Measurements from ENCODE around the gene SOWAHD.
"Not testable (repeated sequence)": the region's sequence is repeated elsewhere in the genome, so short reads cannot be mapped to it uniquely, and the experiment has no call there.

SOWAHD gene

DNA sequence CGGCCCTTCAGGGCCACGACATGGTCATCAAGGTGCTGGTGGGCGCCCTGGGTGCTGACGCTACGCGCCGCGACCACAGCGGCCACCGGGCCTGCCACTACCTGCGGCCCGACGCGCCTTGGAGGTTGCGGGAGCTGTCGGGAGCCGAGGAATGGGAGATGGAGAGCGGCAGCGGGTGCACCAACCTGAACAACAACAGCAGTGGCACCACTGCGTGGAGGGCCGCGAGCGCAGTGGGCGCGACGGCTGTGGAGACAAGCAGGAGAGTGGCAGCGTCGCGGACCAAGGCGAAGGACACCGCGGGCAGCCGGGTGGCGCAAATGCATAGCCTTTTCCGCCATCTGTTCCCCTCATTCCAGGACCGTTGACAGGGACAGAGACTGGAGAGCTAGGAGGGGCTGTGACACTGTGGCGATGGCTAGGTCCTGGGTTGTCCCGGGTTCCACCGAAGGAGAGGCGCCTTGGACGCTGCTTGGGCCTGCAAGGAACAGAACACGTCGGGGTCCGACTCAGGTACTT is 919 bp downstream of the SOWAHD start:
- no peak for DNase-seq

DNA sequence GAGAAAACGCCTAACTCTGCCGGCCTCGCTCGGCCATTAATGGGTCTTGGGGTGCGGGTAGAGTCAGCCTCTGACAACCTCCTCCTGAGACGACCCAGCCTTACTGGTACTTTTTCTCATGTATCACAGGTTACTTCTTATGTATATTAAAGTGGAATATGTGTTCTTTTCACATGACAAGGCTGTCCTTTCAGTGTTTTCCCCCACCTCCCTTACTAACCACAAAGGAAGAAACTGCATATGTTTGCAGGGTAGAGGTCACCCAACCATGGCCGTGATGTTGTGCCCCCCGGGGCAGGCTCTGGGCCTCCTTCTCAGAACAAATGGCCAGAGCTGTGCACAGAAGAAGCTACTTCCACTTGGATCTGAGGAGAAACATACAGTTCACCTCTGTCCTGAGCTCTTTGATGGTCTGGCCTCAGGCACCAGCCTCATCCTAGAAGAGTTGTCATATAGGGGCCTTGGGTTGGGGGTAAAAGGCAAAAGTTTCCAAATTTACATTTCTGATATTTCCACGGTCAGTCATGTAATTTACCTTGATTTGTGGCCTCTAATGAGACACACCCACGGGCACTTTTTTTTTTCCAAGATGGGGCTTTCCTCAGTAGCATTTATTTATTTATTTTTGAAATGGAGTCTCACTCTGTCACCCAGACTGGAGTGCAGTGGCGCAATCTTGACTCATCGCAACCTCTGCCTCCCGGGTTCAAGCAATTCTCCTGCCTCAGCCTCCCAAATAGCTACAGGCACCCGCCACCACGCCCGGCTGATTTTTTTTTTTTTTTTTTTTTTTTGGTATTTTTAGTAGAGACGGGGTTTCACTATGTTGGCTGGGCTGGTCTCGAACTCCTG is 1.9 kb downstream of the SOWAHD start:
- no peak for DNase-seq

DNA sequence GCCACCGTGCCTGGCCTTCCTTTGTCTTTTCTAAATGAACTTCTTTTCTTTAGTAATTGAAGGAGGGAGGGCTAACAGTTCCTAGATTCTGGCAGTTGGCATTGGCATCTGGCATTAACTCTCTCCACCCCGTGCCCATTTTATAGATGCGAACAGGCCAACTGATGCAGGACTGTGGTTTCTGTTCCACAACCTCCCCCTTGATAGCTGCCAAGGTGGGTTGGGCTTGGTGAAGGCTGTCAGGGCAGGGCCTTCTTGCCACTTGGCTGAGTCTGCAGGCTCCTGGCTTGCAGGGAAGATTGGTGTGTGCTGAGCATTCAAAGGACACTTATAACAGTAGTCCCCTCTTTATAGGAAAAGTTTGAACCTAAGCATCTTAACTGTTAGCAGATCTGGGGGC is 4.3 kb downstream of the SOWAHD start:
- no peak for DNase-seq

DNA sequence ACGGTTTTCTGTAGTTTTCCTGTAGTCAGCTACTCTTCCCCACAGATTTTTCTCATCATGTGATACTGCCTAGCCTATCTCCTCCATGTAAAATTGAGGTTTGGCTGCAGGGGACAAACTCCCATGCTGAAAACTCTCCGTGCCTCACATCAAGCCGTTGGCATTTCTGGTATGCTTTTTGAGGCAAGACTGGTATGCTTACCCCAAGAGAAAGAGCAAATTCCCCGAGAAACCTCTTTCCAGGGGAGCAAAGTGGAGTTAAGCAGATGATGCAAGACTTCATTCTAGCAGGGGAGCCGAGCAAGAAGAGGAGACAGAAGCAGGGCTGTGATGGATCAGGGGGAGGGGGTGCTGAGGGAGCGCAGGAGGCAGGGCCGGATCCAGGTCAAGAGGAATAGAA is 4.8 kb downstream of the SOWAHD start:
- no peak for DNase-seq

DNA sequence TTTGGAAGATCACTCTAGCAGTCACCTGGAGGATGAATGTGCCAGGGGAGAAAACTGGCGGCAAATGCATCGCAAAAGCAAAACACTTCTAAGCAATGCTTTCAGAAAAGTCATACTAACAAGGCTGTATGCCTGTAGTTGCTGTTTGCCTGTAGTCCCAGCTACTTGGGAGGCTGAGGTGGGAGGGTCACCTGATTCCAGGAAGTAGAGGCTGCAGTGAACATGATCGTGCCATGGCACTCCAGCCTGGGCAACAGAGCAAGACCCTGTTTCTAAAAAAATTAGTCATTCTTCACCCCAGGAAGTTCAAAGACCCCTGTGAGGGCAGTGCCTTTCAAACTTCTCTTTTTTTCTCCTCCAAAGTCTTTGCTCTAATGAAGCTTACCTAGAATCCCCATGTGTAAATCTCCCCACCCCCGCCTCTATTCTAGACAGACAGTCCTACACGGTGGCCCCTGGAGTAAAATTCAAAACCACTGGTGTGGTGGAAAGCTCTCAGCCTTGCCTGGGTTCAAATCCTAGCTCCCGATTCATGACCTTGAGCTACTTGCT is 5.5 kb downstream of the SOWAHD start:
- DNase-seq, result no peak

DNA sequence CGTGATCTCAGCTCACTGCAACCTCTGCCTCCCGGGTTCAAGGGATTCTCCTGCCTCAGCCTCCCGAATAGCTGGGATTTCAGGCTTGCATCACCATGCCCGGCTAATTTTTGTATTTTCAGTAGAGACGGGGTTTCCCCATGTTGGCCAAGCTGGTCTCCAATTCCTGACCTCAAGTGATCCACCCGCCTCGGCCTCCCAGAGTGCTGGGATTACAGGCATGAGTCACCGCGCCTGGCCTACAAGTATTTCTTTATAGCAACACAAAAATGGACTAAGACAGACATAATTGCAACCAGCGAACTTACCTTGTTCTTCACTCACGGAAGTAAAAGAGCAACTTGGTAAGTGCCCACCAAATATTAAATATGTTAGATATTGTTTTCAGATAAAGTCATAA is 10.0 kb downstream of the SOWAHD start:
- not testable (repeated sequence) for DNase-seq

DNA sequence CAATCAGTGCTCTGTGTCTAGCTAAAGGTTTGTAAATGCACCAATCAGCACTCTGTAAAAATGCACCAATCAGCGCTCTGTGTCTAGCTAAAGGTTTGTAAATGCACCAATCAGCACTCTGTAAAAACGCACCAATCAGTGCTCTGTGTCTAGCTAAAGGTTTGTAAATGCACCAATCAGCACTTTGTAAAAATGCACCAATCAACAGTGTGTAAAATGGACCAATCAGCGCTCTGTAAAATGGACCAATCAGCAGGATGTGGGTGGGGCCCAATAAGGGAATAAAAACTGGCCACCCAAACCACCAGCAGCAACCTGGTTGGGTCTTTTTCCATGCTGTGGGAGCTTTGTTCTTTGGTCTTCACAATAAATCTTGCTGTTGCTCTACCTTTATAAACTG is 11.0 kb downstream of the SOWAHD start:
- not testable (repeated sequence) for DNase-seq

DNA sequence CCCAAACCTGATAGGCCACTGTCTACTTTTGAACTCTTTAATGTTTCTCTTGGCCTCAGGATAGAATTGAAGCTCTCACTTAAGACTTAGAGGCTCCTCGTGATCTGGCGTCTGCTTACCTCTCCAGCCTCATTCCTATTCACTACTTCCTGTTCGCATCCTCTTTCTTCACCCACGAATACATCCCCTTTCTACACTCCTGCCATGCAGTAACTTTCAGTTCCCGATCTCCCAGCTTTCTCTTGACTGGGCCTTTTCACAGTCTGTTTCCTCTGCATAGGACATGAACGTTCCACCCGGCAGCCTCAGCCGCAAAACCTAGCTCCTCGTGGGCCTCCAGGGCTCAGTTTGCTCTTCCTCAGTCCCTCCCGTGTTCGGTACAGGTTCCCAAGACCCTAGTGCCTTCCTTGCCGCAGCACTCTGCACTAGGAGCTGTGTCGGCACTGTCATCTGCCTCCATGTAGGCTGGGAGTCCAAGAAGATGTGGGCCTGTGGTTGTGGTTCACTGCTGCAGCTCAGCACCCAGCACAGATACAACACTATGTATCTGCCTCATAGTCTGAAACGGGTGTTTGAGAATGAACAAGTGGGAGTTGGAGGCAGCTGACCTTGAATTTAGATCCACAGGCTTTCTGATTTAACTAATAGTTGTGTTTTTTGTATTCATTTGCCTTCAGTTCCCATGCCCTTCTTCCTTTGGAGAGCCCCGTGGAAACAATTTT is 17.3 kb downstream of the SOWAHD start:
- no peak for DNase-seq

DNA sequence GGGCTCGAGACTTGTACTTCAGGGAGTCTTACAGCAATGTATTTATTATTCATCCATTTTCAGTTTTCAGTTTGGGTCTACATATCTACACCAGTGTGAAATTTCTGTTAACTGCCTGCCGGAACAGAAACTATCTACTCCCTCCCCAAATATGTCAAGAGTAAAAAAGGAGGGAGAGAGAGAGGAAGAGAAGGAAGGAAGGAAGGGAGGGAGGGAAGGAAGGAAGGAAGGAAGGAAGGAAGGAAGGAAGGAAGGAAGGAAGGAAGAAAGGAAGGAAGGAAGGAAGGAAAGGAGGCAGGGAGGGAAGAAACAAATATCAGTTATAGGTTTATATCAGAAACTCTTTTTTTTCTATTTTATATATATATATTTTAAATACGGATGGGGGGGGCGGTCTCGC is 20.4 kb downstream of the SOWAHD start:
- no peak for DNase-seq

DNA sequence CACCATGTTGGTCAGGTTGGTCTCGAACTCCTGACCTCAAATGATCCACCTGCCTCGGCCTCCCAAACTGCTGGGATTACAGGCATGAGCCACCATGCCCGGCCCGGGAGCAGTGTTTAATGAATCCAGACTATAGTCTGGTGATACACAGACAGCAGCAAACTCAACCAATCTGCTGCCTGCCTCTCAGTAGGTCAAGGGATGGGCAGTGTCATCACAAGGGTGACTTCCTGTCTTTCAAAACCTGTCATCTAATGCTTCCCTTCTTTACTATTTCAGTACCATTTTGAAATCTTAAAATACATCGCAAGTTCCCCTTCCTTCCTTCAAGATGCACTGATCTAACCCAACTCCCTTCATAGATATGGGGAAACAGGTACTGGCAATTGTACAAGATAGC is 24.6 kb downstream of the SOWAHD start:
- no peak for DNase-seq

DNA sequence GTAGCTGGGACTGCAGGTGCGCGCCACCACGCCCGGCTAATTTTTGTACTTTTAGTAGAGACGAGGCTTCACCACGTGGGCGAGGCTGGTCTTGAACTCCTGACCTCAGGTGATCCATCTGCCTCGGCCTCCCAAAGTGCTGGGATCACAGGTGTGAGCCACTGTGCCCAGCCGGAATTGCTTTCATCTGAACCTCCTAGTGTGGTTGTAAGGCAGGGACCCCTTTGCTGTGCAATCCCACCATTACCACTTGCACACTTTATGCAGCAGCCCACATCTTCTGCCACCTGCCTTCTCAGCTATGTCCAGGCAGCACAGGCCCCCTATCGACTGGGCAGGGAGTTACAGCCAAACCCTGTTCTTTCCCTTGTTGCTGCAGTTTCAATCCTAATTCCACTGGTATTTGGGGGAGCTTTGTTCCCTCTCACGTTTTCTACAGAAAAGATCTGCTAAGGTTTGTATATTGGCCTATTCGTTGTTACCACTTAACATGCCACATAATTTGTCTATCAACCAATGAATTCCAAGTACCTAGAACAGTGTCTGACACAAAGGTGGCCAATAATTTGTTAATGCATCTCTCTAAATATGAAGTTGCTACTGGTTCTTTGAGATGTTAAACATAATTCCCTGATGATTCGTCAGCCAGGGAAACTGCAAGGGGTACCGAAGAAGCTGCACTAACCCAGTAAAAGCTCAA is 26.5 kb downstream of the SOWAHD start:
- DNase-seq, result no peak

DNA sequence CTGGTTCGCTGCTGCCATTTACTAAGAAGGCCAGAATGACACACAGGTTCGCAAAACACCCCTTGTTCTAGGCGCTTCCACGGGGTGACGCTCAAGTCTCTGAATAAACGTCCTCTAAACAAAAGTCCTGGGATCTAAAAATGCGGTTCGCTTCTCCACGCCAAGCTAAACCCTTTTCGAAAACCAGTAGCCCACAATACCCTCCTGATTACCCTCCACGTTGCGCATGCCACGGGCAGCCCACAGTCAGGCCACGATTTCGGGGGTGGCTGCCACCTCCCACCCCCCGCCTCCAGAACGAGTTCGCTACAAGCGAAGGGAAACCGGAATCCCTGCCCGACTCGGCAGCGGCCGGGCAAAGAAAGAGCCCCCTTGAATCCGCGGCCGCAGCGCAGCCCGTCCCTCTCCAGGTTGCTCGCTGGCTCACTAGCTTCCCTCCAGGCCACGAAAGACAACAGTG is 32.6 kb downstream of the SOWAHD start:
- no peak for DNase-seq

DNA sequence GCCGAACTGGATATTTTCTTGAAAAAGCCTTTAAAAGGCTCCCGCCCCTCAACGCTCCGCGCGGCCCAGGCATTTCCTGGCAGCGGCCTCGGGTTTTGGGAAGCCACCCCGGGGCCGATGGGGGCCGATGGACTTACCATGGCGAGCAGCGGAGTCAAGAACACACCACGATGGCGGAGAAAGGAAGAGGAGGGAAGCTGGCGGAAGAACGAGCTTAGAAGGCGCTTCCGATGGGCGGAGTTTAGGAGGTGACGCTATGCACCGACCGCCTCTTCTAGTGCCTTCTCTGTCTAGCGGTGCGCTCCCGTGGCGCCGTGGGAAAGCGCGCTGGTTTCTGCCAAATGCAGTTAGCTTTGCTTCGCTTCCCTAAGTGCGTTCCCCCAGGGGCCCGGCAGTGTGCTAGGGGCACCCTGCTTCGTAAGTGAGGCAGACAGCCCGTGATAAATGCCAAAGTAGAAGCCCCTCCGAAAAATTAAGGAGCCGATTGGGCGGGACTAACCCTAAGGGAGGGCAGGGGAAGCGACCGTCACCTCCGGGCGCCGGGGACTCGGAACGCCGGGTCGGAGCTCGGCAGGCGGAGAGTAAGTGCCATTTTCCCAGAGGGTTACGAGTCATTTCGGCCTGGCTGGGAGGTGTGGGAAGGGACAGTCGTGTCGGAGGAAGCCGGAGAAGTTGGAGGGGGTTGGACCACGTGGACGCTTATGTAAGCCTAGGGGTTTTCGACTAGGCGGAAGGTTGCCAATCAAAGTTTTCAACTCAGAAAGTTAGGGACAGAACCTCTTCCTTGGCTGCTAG is 33.2 kb downstream of the SOWAHD start, which contains the start of gene RPL39:
RPL39 (minus strand) TSS at position 194 of the 795 bp plus-strand sequence; CDS start at position 140, 54 bp downstream.
- DNase-seq, result peak; percentile 81 to 85

DNA sequence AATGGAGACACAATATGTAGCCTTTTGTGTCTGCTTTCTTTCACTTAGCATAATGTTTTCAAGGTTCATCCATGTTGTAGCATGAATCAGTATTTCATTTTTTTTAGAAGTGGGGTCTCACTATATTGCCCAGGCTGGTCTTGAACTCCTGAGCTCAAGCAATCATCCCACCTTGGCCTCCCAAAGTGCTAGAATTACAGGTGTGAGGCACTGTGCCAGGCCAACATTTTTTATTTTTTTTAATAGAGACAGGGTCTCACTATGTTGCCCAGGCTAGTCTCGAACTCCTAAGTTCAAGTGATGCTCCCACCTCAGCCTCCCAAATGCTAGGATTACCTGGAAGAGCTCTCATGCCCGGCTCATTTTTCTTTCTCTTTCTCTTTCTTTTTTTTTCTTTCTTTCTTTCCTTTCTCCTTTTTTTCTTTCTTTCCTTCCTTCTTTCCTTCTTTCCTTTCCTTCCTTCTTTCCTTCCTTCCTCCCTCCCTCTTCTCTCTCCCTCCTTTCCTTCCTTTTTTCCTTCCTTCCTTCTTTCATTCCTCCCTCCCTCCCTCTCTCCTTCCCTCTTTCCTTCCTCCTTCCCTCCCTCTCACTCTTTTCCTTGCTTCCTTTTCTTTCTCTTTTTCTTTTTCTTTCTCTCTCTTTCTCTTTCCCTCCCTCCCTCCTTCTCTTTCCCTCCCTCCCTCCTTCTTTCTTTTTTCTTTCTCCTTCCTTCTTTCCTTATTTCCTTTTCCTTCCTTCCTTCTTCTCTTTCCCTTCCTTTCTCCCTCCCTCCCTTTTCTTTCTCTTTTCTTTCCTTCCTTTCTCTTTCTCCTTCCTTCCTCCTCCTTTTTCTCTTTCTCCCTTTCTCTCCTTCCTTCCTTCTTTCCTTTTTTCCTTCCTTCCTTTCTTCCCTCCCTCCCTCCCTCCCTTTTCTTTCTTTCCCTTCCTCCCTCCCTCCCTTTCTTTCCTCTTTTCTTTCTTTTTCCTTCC is 43.1 kb downstream of the SOWAHD start:
- no peak for DNase-seq

DNA sequence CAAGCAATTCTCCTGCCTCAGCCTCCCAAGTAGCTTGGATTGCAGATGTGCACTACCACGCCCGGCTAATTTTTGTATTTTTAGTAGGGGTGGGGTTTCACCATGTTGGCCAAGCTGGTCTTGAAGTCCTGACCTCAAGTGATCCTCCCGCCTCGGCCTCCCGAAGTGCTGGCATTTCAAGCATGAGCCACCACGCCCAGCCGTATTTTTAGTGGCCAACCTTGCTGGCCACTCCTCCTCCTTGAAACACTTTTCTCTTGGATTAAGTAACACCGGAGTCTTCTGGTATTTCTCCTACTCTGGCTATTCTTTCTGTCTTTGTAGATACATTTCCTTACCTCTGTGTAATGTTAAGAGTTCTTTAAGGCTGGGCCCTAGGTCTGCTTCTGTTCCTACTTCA is 44.2 kb downstream of the SOWAHD start:
- no peak for DNase-seq

DNA sequence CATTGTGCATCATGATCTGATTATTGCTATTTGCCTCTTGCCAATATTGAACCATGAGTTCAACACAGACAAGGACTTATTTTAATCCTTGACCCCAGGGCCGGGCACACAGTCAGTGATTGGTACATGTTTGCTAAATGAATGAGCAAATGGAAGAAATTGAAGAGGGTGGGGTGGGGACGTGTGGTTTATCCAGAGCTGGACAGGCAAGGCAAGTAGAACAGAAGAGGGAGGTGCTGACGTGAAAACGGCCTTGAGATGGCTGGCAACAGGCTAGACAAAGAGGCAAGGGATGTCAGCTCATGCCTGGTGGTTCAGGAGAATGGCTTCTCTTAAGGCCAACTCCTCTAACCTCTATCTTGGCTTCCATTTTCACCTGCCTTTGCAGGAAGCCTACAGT is 50.1 kb downstream of the SOWAHD start:
- not testable (repeated sequence) for DNase-seq

DNA sequence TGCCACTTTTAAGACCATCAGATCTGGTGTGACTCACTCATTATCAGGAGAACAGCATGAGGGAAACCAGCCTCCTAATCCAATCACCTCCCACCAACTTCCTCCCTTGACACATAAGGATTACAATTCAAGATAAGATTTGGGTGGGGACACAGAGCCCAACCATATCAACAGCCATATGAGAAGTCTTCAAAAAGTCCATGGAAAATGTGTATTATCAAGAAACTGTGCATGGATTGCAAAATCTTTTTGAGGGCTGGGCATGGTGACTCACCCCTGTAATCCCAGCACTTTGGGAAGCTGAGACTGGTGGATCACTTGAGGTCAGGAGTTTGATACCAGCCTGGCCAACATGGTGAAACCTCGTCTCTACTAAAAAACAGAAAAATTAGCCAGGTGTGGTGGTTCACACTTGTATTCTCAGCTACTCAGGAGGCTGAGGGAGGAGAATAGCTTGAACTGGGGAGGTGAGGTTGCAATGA is 50.8 kb downstream of the SOWAHD start:
- DNase-seq, result no peak
